Renal cortex interstitium (tissue), 11 donors: ENCODE data around the gene BRIP1. TPM values are rescaled to one million over a fixed set of nuclear protein-coding genes. Genes with fewer than 3 reads are reported as not detected.

ENCODE experiments used
- DNase-seq, 11 donors: peaks; one replicate each; pipeline ENCODE4 v3.0.0-alpha.2; 2013; ENCODE audit warnings: low read depth in 9 of 11, low spot score in 4 of 11; ENCODE audit errors: extremely low read depth in 1 of 11
- polyA plus RNA-seq, 3 donors: library from polyadenylated mRNA; unstranded; fragments of 120-200 nt; gene quantifications; one replicate each; pipeline ENCODE4 v1.2.1, GENCODE V29; 2013; ENCODE audit not compliant: insufficient read length in 3 of 3

Gene BRIP1
- polyA plus RNA-seq, 3 donors = 11.2 to 14.1 (median 12.4) TPM

DNA sequence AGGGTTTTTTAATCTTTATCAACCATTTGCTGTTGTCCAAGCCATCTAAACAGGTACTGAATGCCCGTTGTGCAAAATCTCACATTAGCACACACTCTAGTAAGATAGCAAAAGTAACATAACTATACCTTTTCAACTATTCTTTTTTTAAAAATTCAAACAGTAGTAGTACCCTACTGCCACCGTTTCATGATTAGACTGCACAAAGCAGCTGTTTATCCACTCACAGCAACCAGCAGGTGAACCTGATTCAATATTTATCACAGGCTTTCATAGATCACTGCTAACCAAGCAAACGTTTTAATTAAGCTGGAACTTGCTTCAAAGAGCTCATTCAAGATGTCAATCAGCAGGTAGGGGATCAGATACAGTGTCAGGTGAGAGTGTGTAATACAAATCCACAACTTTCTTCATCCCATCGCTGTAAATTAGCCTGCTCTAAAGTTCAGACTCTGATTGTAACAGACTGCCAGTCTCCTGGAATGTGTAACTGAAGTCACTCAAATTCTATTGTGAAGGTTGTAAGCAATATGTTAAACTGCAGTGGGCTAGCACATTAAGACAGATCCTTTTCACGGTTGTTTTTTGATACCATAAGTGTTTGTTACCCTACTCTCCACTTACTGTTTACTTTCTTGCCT lies 47.3 kb downstream of the BRIP1 start:
- peak in 4 of 11 donors; percentile 25 to 48 (median 29) for DNase-seq

DNA sequence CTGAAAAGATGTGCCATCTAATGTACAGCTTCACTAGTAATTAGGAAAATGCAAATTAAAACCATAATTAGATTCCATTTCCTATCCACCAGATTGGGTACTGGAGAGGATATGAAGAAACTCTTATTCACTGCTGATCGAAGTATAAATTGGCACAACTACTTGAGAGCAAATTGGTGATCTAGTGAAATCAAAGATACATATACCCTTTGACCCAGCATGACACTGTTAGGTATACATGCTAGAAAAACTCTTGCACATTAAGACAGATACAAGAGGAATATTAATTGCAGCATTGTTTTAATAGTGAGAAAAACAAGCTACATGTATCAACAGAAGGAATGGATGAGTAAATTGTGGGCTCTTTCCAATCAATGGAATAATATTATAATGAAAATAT lies 48.8 kb downstream of the BRIP1 start:
- DNase-seq = no peak

DNA sequence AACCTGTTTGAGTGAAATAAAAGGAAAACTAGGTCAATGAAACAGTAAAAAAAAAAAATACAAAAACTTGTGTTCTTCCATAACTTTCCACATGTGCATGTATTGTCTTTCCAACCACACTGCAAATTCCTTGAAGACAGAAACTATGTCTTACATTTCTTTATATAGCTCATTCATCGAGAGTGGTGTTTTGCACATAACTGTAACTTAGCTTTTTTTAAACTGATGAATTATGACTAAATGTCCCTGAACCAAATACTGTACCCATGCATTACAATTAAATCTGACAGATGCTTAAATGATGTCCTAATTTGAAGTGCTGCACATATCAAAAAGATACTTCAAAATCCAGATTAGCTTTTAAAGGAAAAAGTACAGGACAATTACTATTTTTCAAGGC lies 50.1 kb downstream of the BRIP1 start:
- DNase-seq = no peak

DNA sequence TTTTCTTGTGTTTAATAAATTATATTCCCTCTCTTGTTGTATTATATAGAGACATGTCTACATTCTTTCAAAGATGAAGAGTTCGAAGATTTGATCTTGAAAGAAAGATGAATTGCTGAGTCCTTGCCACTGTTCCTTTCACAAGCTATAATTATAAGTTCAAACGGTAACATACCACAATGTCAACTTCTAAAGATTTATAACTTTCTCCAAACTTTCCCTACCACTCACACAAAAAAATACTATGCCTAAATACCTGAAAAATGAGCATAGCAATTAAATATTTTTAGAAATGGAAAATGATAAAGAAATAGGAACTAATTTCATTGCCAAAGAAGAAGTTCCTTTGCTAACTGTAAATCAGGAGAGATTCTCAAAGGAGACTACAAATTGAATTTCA lies 50.6 kb downstream of the BRIP1 start:
- no peak for DNase-seq

DNA sequence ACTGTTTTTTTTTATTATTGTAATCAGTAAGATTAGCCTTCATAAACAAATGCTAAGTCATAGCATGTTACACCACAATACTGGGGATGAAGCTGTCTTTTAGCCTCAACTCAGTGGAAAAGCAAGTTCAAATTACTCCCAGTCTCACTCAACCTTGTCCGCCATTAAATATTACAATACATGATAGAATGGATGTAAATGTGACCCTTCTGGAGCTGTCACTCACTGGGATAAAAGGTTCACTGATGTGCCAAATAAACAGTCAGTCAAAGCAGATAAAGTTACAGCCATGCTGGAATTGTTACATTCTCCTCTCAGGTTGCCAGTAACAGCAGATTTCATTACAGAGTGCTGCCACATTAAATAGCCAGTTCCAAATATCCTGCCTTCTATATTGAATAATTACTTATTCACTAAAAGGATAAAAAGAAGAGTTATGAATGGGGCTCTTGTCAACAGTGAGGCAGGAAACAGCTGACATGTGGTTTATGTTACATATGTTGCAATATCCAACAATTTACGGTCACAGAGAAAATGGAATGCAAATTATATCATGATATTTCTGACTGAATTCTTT lies 53.4 kb downstream of the BRIP1 start:
- DNase-seq = peak in 3 of 11 donors; percentile 2 to 25 (median 16)

DNA sequence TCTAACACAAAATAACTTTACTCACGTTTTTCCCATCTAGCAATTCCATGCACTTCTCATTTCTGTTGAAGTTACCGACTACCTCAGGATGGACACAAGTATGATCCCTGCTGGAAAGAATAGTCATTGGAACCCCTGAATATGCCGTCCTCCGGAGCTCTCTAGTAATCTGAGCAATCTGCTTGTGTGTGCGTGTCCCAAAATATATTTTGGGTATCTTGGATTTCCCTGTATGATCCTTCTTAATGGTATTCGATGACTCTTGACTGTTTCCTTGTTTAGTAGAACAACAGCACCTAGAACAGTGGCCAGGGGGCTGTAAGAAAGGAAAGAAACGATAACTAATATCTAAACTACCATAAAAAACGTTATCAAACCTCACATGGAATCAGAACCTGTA lies 54.9 kb downstream of the BRIP1 start:
- DNase-seq = no peak

DNA sequence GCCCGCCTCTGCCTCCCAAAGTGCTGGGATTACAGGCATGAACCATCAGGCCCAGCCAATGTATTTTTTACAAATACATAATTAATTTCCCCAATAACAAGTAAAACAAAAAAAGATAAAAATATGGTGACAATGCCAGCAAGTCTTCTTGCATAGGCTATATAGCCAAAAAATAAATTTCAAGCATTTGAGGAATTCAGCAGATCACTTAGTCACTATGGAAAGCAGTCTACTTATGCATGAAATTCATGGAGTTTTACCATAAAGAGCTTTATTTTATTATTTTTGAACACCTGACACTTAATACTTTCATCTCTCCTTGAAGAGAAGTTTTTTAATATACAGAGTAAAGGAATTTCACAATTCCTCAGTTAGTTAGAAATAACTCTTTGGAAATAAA lies 56.4 kb downstream of the BRIP1 start:
- DNase-seq = no peak

DNA sequence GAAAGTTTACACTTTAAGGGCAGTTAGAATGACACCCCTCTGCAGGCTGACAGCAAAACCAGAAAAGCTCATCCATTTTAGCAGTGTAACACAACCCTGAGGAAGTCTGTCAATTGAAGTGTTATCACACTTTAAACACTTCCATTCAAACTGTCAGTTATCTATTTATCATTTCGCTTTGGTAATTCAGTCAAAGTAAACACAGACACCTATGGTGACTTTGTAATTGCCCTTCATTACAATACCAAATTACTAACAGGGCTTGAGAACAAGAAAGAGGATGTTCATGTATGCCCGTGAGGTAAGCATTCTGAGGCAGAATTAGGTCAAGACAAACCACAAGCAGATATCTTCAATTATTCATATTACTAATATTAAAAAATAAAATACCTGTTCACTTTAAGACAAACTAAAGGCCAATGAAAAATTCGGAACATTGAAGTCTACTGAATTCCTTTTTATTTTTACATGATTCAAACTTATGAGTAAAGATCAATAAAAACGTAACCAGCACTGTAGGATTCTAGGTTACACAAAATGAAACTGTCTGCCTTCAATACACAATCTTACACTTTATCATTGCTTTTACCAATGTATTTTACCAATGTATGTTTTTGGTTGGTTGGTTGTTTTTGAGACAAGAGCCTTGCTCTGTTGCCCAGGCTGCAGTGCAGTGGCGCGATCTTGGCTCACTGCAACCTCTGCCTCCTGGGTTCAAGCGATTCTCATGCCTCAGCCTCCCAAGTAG lies 57.1 kb downstream of the BRIP1 start:
- DNase-seq = no peak

DNA sequence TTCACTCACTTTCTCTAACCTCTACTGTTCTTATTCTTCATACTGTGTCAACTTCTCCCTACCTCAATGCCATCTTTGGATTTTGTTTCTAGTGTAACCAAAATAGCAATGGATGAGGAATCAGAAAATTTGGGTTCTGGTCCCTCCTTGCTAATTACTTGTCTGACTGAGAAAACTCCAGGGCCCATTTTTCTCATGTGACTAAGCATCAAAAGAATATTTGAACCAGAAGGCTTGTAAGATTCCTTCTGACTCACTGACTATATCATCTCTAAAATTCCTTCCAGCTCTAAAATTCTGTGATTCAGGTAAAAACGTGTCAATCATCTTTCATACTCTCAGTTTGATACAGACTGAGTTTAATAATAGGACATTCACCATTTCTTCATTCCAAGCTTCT lies 57.9 kb downstream of the BRIP1 start:
- DNase-seq = no peak

DNA sequence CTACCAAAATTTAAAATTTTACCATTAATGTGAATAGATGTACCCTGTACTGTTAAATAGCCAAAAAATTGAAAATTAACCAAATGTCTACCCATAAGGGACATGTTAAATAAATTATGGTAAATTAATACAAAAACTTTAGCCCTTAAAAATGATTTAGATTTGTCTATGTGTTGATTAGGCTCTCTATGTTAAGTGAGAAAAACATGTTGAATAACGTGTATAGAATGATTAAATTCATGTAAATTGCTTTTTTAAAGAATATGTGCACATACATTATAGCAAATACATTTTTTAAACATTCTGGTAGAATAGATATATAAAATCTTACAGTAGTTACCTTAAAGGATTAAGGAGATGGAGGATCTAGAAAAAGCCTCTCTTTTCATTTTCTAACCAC lies 59.5 kb downstream of the BRIP1 start:
- no peak for DNase-seq

DNA sequence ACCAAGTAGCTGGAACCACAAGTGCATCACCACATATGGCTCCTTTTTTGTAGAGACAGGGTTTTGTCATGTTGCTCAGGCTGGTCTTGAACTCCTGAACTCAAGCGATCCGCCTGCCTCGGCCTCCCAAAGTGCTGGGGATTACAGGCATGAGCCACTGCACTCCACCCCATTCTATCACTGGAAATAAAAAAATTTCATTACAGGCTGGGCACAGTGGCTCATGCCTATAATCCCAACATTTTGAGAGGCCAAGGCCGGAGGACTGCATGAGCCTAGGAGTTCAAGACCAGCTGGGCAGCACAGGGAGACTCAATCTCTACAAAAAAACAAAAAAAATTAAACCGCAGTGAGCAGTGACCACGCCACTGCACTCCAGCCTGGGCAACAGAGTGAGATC lies 60.1 kb downstream of the BRIP1 start:
- DNase-seq = no peak

DNA sequence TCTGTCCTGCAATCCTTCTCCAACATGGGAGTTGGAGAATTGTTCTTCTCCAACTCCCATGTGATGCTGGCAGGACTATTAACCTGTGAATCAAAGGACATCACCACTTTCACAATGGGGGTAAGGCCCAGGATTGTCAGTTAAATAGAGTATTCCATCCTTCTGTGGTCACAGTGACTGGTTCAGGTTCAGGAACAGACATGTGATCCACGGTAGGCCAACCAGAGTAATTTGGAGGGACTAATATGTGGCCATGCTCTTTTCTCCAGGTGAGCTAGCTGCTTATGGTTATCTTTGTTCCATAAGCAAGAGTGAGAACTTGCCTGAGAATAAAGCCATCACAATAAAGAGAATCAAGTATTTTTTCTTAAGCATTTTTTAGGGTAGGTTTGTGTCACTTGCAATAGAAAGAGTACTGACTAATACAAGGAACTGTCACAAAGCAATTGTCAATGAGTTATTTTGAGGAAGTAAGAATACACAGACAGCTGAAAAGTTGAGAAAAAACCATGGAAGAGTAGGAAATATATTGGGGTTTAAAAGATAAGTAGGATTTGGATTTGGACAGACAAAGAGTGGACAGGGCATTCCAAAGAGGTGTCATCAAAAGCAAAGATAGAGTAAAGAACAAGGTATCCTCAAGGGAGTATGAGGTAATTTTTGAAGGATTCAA lies 63.4 kb downstream of the BRIP1 start:
- DNase-seq = no peak

DNA sequence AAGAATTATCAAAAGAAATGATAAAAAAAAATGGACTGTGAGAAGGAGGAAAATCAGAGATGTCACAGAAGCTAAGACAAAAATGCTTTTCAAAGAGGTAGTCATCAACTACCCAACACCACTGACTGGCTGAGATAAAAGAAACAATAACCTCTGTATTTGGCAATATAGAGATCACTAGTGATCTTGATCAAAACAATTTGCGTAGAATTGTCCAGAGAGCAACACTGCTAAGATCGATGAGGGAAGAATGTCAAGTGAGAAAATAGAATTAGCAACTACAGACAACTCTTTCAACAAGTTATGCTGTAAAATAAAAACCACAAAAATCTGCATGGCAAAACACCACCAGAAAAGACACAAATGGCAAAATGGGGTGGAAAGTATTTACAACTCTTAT lies 66.0 kb downstream of the BRIP1 start:
- DNase-seq = no peak

DNA sequence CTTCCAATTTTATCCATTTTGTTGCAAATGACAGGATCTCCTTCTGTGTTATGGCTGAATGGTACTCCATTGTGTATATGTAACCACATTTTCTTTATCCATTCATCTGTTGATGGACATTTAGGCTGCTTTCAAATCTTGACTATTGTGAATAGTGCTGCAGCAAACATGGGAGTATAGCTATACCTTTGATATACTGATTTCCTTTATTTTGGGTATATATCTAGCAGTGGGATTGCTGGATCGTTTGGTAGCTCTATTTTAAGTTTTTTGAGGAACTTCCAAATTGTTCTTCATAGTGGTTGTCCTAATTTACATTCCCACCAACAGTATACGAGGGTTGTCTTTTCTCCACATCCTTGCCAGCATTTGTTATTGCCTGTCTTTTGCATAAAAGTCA lies 67.8 kb downstream of the BRIP1 start:
- no peak for DNase-seq

DNA sequence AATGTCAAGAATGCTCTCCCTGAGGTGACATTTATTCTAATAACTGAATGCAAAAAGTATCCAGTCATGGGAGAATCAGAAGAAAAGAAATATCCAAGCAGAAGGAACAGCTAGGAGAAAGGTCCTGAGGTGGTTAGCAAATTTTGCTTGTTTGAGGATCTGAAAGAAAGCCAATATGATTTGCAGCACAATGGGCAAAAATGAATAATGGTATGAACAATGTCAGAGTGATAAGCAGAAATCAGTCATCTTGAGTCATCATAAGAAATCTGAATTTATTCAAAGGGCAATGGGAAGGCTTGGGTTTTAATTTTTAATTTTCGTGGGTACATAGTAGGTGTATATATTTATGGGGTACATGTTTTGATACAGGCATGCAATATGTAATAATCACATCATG lies 68.5 kb downstream of the BRIP1 start:
- no peak for DNase-seq

DNA sequence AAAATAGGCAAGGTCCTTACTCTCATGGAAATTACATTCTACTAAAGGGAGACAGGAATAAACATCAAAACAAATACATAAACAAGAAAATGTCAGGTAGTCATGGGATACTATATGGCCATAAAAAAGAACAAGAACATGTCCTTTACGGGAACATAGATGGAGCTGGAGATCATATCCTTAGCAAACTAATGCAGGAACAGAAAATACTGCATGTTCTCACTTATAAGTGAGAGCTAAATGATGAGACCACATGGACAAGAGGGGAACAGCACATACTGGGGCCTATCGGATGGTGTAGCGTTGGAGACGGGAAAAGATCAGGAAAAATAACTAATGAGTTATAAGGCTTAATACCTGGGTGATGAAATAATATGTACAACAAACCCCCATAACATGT lies 69.1 kb downstream of the BRIP1 start:
- no peak for DNase-seq

DNA sequence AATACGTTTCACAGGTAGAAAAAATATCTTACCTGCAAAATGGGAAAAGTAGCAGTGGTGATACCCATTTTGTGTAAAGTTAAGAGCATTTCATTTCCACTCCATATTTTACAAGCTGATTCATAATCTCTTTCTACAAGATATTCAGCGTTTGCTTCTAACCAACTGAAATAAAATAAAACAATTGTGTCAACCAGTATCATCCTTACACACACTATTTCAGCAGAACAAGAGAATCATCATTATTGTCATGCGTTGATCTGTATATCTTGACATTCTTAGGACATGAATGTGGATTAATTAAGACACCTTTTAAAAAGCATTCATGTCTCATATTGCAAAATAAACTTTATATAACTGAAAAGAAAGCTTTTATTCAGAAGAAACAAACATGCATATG lies 69.8 kb downstream of the BRIP1 start:
- DNase-seq = no peak

DNA sequence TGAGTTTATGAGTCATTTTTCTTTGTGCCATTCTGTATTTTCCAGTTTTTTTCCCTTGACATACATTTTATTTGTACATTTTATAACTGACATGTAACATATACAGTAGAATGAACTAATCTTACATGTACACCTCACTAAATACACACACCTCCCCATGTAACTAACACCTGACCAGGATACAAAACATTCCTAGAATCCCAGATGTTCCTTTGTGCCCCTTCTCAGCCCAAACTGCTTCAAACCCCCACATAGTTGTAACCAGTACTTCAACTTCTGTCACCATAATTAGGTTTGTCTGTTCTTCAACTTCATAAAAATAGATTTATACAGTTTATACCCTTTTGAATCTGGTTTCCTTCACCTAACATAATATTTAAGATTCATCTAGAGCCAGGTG lies 73.5 kb downstream of the BRIP1 start:
- no peak for DNase-seq

DNA sequence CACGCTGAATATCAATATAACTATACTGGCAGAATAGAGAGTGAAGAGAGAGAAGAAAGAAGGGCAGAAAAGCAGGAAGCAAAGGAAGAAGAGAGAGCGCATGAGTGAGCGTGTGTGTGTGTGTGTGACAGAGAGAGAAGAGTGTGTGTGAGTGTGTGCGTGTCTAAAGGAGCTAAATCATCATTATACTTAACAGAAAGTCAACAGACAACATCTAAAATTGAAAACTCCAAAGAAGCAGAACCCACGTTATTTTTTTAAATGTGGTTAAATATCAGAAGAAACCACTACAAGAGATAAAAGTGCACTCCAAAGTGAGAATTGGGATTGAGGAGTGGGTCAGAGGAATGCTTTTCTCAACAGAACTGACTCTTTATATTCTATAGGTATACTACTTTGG lies 77.2 kb downstream of the BRIP1 start:
- no peak for DNase-seq

DNA sequence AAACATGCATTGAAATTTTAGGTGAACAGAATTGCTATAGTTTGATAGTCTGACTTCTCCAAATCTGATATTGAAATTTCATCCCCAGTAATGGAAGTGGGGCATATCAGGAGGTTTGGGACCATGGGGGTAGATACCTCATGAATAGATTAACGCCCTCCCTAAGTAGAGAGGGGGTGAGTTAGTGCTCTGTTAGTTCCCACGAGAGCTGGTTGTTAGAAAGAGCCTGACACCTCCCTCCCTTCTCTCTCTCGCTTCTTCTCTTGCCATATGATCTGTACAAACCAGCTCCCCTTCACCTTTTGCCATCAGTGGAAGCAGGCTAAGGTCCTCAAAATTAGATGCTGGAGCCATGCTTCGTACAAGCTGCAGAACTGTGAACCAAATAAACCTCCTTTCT lies 78.8 kb downstream of the BRIP1 start:
- DNase-seq = no peak
